K562 (cell line): ENCODE data around the gene RBM20. TPM values are rescaled to one million over a fixed set of nuclear protein-coding genes. Genes with fewer than 3 reads are reported as not detected.

Experiments
- ATAC-seq: fragments of 200-7000 bp; cut with Tn5 transposase; 3 replicates; pipeline ENCODE4 v1.9.1; 2020; ENCODE audit warnings: moderate library complexity
- BruUV-seq: library from RNA; stranded (reverse); fragments of 400-500 nt; replicated peaks from 2 replicates; lab custom pipeline; 2021; lab: Mats Ljungman, UMichigan
- CTCF ChIA-PET: fragments of 300-600 bp; formaldehyde crosslinking; extraction: SDS; loops from one replicate; lab custom pipeline; 2021; ENCODE audit warnings: low intra/inter-chr PET ratio; lab: Yijun Ruan, JAX
- POLR2A ChIA-PET: fragments of 300-600, 350-650 bp; sonication (Branson Sonifier 250); formaldehyde crosslinking; extraction: SDS; loops from one replicate; lab custom pipeline; 2021; ENCODE audit warnings: antibody characterized with exemption, inconsistent platforms; lab: Yijun Ruan, JAX
- DNase-seq, 4 experiments: peaks; one replicate each; pipeline versions ENCODE4 v3.0.0 to v3.0.0-alpha.2; 2011 to 2018; ENCODE audit warnings: low spot score in 3 of 4, mixed read lengths in 3 of 4; ENCODE audit errors: extremely low read depth in 1 of 4
- FAIRE-seq: peaks from 2 replicates; lab custom pipeline; 2011; peaks lifted over from hg19 to GRCh38; lab: Jason Lieb, UNC
- H2AFZ ChIP-seq: 2 replicates; pipeline ENCODE4 v1.6.0; 2011; ENCODE audit warnings: low read depth, low read length, control low read depth, inconsistent platforms
- H3K27ac ChIP-seq: fragments of 200-600 bp; 3 replicates; pipeline ENCODE4 v1.8.0; 2011; ENCODE audit warnings: low read depth, mild to moderate bottlenecking, control low read depth, inconsistent platforms, low read length, moderate library complexity, mixed read lengths; ENCODE audit errors: extremely low read depth
- H3K27me3 ChIP-seq, 2 experiments: fragments of 300-600 bp in 1 of 2; 2 replicates in 1 of 2; 3 replicates in 1 of 2; pipeline versions ENCODE4 v1.6.0 to v1.8.0; 2011; ENCODE audit warnings: inconsistent platforms in 2 of 2, low read length in 2 of 2, mild to moderate bottlenecking in 1 of 2, mixed read lengths in 1 of 2, moderate library complexity in 1 of 2; ENCODE audit not compliant: control insufficient read depth in 2 of 2, insufficient read depth in 2 of 2
- H3K36me3 ChIP-seq: fragments of 300-600 bp; 3 replicates; pipeline ENCODE4 v1.8.0; 2011; ENCODE audit warnings: mild to moderate bottlenecking, low read length, inconsistent platforms; ENCODE audit not compliant: control insufficient read depth, insufficient read depth
- H3K4me1 ChIP-seq, 2 experiments: fragments of 200-600 bp in 1 of 2; replicated peaks in 1 of 2; 2 replicates in 1 of 2; 3 replicates in 1 of 2; pipeline versions ENCODE4 v1.5.1 to v1.8.0; 2011; ENCODE audit warnings: inconsistent platforms in 2 of 2, low read length in 2 of 2, mild to moderate bottlenecking in 1 of 2, mixed read lengths in 1 of 2, moderate library complexity in 1 of 2; ENCODE audit not compliant: control insufficient read depth in 2 of 2, insufficient read depth in 2 of 2
- H3K4me2 ChIP-seq: 2 replicates; pipeline ENCODE4 v1.6.1; 2011; ENCODE audit warnings: low read length, control low read depth, inconsistent platforms, mixed read lengths; ENCODE audit not compliant: insufficient read depth
- H3K4me3 ChIP-seq: fragments of 200-600 bp; sonication (generic), shearing (Covaris generic); 2 replicates; pipeline ENCODE4 v1.5.1; 2016; ENCODE audit warnings: control low read depth, inconsistent platforms
- H3K79me2 ChIP-seq: fragments of 200-600 bp; 3 replicates; pipeline ENCODE4 v1.8.0; 2011; ENCODE audit warnings: low read length, inconsistent platforms; ENCODE audit not compliant: control insufficient read depth, insufficient read depth
- H3K9ac ChIP-seq, 2 experiments: 2 replicates each; pipeline versions ENCODE4 v1.6.0 to v1.6.1; 2011; ENCODE audit warnings: low read depth in 2 of 2, low read length in 2 of 2, control low read depth in 1 of 2, inconsistent platforms in 1 of 2, mild to moderate bottlenecking in 1 of 2, mixed read lengths in 1 of 2; ENCODE audit not compliant: insufficient read depth in 1 of 2
- H3K9me1 ChIP-seq: one replicate; pipeline ENCODE4 v1.6.0; 2011; ENCODE audit warnings: inconsistent platforms, mild to moderate bottlenecking, low read length, moderate library complexity; ENCODE audit not compliant: control insufficient read depth, insufficient read depth
- H3K9me3 ChIP-seq: replicated peaks from 2 replicates; pipeline ENCODE4 v1.5.1; 2011; ENCODE audit warnings: low read depth, low read length, inconsistent platforms; ENCODE audit not compliant: control insufficient read depth, insufficient read depth
- H4K20me1 ChIP-seq: replicated peaks from 2 replicates; pipeline ENCODE4 v1.6.1; 2011; ENCODE audit warnings: low read length, inconsistent platforms, mixed read lengths; ENCODE audit not compliant: control insufficient read depth, insufficient read depth
- HDAC2 ChIP-seq: fragments of 450-650 bp; IDR thresholded peaks from 2 replicates; pipeline ENCODE4 v1.6.1; 2016; ENCODE audit warnings: mild to moderate bottlenecking
- MCM7 ChIP-seq, 2 experiments: fragments of 450-650 bp; IDR thresholded peaks; 2 replicates each; pipeline ENCODE4 v1.6.1; 2016 to 2018
- MIER1 ChIP-seq: fragments of 450-650 bp; IDR thresholded peaks from 2 replicates; pipeline ENCODE4 v1.6.1; 2016; ENCODE audit warnings: antibody characterized with exemption, mild to moderate bottlenecking, low read depth
- PURB ChIP-seq: sonication (generic); formaldehyde crosslinking; IDR thresholded peaks from 2 replicates; pipeline ENCODE4 v1.9.0; 2021; ENCODE audit warnings: low read depth, mild to moderate bottlenecking, missing genetic modification reagents
- SMC3 ChIP-seq: conservative IDR thresholded peaks from 2 replicates; pipeline ENCODE4 v1.6.1; 2011; ENCODE audit warnings: low read depth, low read length, improper control_type of control experiment; ENCODE audit not compliant: insufficient read depth
- WGBS: fragments of 100-300 bp; shearing (Covaris generic); methylation state at CpG from one replicate; pipeline ENCODE4 v1.1.6; 2016; ENCODE audit warnings: low coverage, mixed read lengths; ENCODE audit not compliant: insufficient coverage; ENCODE audit errors: missing lambda C conversion rate; 5-methylcytosine and 5-hydroxymethylcytosine counted together
- in situ Hi-C: fragments of 300-500 bp; cut with MboI; formaldehyde crosslinking; loops from 4 replicates; pipeline ENCODE4 v1.15.0; 2018; ENCODE audit warnings: inconsistent platforms, mixed read lengths
- intact Hi-C: fragments of 100-400 bp; cut with micrococcal nuclease; formaldehyde crosslinking; loops from 2 replicates; pipeline ENCODE4 v1.14.2; 2022
- polyA plus RNA-seq, 8 experiments: library from polyadenylated mRNA; depleted of rRNA in 4 of 8; stranded (reverse) in 5 of 8; unstranded in 3 of 8; fragments of >200 nt; fragmentation: Nextera tagmentation in 2 of 8; fragmentation: Illumina TruSeq in 1 of 8; extraction: Ambion mirVana in 2 of 8; extraction: Trizol in 1 of 8; gene quantifications; 2 replicates each; pipeline versions ENCODE4 v1.2.1 to v1.2.3, GENCODE V29; 2011 to 2014; ENCODE audit warnings: inconsistent platforms in 1 of 8, missing spikeins in 1 of 8
- total RNA-seq, 7 experiments: library from RNA; depleted of rRNA in 6 of 7; stranded (reverse); fragments of >200 nt in 6 of 7; fragmentation: Illumina TruSeq in 2 of 7; extraction: Trizol in 2 of 7; gene quantifications; 2 replicates each; pipeline versions ENCODE4 v1.2.1 to v1.2.3, GENCODE V29; 2011 to 2021; ENCODE audit warnings: low replicate concordance in 1 of 7
- TF ChIP-seq, protein P1 (sequence below): sonication (generic); formaldehyde crosslinking; IDR thresholded peaks from 2 replicates; pipeline ENCODE4 v1.8.0; 2022; ENCODE audit warnings: missing genetic modification reagents, mild to moderate bottlenecking, borderline replicate concordance
- TF ChIP-seq, protein P2 (sequence below): fragments of 450-650 bp; formaldehyde crosslinking; IDR thresholded peaks from 2 replicates; pipeline ENCODE4 v1.4.0; 2020; ENCODE audit warnings: mild to moderate bottlenecking
- TF ChIP-seq, protein P3 (sequence below): fragments of 250-450 bp; sonication (Bioruptor Pico); IDR thresholded peaks from 2 replicates; pipeline ENCODE4 v1.5.0; 2021; ENCODE audit warnings: mild to moderate bottlenecking, moderate library complexity
- TF ChIP-seq, protein P4 (sequence below): fragments of 450-650 bp; IDR thresholded peaks from one replicate; pipeline ENCODE4 v1.6.1; 2018; ENCODE audit warnings: mild to moderate bottlenecking, moderate library complexity; ENCODE audit not compliant: partially characterized antibody
- TF ChIP-seq, protein P5 (sequence below): fragments of 200-800 bp; sonication (Bioruptor generic); IDR thresholded peaks from 2 replicates; pipeline ENCODE4 v1.6.1; 2017; ENCODE audit warnings: missing genetic modification characterization, missing compliant biosample characterization
- TF ChIP-seq, protein P6 (sequence below): IDR thresholded peaks from 3 replicates; pipeline ENCODE4 v1.6.1; 2011; ENCODE audit warnings: borderline replicate concordance, mild to moderate bottlenecking, moderate library complexity; ENCODE audit not compliant: insufficient read length; ENCODE audit errors: extremely low read depth

RBM20 gene
- total and polyA plus RNA-seq, 9 of the 15 experiments (the other 6 are each of a cell fraction or from before 2014, with no cell fraction given) = 0.63 to 5.7 (median 3.2) TPM

DNA sequence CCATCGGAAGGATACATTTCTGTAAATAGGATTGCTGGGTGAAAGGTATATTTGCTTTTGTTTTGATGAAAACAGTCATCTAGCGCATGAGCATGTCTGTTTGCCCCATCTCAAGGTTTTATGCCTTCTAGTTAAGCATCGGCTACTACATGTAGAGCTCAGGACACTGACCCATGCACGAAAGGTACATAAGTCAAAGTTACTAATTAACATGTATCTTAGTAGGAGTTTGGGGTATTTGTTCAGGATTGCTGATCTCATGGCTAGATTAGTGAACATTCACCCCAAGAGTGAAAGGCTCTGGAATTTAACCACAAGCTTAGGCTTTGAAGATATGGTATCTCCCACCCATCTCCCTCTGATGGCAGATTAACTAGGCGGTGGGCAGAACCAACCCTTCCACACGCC is 91.5 kb downstream of the RBM20 start:
- H3K36me3 ChIP-seq = no peaks in the 10 kb centered on the region
- no TSS peak for BruUV-seq
- H3K4me2 ChIP-seq = no peak overlapping the region
- H3K79me2 ChIP-seq = no peaks in the 10 kb centered on the region
- no peak overlapping the region for H3K4me3 ChIP-seq
- no peaks in the 10 kb centered on the region for H3K9me3 ChIP-seq
- peaks cover 9% of the 10 kb centered on the region for H4K20me1 ChIP-seq
- ChIA-PET POLR2A (no interaction called here), CTCF (no interaction called here)
- in situ Hi-C loops = no loop called here
- no peak overlapping the region for H2AFZ ChIP-seq
- intact Hi-C loops = no loop called here
- FAIRE-seq (no peak), ATAC-seq (no peak), DNase-seq (no peak)
- H3K27me3 ChIP-seq = no peaks in the 10 kb centered on the region
- 73% methylated on average over 6 of the region's 6 CpGs for WGBS
- no peaks in the 10 kb centered on the region; a peak in 1 of 5 replicates for H3K4me1 ChIP-seq
- H3K9ac ChIP-seq = no peak overlapping the region
- H3K9me1 ChIP-seq = no peaks in the 10 kb centered on the region
- no peak overlapping the region for H3K27ac ChIP-seq
- TF ChIP-seq, protein P1, sequence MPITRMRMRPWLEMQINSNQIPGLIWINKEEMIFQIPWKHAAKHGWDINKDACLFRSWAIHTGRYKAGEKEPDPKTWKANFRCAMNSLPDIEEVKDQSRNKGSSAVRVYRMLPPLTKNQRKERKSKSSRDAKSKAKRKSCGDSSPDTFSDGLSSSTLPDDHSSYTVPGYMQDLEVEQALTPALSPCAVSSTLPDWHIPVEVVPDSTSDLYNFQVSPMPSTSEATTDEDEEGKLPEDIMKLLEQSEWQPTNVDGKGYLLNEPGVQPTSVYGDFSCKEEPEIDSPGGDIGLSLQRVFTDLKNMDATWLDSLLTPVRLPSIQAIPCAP (CRISPR knock-in tag) = no peak
- TF ChIP-seq SMC3 = no peak
- TF ChIP-seq, protein P2, sequence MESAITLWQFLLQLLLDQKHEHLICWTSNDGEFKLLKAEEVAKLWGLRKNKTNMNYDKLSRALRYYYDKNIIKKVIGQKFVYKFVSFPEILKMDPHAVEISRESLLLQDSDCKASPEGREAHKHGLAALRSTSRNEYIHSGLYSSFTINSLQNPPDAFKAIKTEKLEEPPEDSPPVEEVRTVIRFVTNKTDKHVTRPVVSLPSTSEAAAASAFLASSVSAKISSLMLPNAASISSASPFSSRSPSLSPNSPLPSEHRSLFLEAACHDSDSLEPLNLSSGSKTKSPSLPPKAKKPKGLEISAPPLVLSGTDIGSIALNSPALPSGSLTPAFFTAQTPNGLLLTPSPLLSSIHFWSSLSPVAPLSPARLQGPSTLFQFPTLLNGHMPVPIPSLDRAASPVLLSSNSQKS (CRISPR knock-in tag) = no peak
- no peak for TF ChIP-seq MCM7 (IDR thresholded peaks at IDR 0.05)
- TF ChIP-seq, protein P3, sequence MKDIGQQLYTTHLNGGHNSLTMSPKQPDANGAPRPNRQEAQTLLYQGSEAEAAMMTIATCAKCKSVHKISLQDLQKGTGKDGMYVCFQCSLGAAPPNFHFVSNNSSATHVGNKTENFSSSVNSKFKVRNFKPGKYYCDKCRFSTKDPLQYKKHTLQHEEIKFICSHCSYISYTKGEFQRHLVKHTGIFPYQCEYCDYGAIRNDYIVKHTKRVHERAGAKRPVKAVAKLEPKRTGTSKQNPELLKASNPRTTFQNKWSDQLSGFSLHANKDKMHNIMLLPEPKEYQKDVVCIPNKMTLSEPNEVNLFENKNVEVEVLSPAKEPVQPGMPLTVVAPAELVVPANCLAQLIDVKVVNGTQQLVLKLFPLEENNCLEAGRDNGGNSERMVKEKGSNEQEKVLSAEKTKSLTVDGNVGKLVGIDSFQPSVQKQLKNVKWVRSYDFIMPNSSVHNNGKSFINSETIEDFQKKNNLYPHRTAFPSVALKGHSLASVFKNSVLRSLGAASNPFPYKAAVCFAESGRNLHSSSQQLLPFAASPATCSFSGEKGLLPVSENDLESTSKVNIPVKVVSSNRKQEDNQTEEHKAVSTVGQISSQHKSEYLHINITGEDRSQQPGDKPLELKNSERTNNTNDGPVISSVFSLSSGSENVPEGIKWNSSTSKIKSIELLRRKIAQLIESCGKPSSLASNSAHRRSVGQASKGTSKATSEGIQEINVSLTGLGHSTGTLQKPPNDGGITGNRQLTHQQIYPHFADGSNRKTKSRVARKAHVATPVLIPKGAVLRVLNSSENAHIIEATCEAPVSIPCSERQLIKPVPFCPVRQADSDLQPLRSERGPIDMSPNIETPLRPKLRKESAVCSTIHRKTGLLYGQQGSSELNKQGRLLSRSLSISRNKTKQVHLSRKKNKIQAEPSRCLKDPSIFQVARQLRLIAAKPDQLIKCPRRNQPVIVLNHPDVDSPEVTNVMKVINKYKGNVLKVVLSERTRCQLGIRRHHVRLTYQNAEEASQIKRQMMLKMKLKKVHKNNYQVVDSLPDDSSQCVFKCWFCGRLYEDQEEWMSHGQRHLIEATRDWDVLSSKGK = no peak
- TF ChIP-seq, protein P4, sequence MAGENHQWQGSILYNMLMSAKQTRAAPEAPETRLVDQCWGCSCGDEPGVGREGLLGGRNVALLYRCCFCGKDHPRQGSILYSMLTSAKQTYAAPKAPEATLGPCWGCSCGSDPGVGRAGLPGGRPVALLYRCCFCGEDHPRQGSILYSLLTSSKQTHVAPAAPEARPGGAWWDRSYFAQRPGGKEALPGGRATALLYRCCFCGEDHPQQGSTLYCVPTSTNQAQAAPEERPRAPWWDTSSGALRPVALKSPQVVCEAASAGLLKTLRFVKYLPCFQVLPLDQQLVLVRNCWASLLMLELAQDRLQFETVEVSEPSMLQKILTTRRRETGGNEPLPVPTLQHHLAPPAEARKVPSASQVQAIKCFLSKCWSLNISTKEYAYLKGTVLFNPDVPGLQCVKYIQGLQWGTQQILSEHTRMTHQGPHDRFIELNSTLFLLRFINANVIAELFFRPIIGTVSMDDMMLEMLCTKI = no peak
- TF ChIP-seq, protein P5, sequence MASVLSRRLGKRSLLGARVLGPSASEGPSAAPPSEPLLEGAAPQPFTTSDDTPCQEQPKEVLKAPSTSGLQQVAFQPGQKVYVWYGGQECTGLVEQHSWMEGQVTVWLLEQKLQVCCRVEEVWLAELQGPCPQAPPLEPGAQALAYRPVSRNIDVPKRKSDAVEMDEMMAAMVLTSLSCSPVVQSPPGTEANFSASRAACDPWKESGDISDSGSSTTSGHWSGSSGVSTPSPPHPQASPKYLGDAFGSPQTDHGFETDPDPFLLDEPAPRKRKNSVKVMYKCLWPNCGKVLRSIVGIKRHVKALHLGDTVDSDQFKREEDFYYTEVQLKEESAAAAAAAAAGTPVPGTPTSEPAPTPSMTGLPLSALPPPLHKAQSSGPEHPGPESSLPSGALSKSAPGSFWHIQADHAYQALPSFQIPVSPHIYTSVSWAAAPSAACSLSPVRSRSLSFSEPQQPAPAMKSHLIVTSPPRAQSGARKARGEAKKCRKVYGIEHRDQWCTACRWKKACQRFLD (CRISPR knock-in tag) = no peak
- no peak for TF ChIP-seq PURB (CRISPR knock-in tag)
- TF ChIP-seq, protein P6, sequence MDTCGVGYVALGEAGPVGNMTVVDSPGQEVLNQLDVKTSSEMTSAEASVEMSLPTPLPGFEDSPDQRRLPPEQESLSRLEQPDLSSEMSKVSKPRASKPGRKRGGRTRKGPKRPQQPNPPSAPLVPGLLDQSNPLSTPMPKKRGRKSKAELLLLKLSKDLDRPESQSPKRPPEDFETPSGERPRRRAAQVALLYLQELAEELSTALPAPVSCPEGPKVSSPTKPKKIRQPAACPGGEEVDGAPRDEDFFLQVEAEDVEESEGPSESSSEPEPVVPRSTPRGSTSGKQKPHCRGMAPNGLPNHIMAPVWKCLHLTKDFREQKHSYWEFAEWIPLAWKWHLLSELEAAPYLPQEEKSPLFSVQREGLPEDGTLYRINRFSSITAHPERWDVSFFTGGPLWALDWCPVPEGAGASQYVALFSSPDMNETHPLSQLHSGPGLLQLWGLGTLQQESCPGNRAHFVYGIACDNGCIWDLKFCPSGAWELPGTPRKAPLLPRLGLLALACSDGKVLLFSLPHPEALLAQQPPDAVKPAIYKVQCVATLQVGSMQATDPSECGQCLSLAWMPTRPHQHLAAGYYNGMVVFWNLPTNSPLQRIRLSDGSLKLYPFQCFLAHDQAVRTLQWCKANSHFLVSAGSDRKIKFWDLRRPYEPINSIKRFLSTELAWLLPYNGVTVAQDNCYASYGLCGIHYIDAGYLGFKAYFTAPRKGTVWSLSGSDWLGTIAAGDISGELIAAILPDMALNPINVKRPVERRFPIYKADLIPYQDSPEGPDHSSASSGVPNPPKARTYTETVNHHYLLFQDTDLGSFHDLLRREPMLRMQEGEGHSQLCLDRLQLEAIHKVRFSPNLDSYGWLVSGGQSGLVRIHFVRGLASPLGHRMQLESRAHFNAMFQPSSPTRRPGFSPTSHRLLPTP = no peak
- TF ChIP-seq MIER1 = no peak
- no peak for TF ChIP-seq HDAC2
